Keratinocyte (primary cell): ENCODE measurements around the gene WTIP. TPM values are rescaled to one million over a fixed set of nuclear protein-coding genes. Genes with fewer than 3 reads are reported as not detected.

Source experiments
- DNase-seq: peaks from one replicate; pipeline ENCODE4 v3.0.0-alpha.2; 2011; ENCODE audit warnings: low read depth, missing footprints, low spot score
- FAIRE-seq: peaks from 2 replicates; lab custom pipeline; 2011; peaks lifted over from hg19 to GRCh38; lab: Jason Lieb, UNC
- H2AFZ ChIP-seq: 2 replicates; pipeline ENCODE4 v1.6.0; 2012; ENCODE audit warnings: low read length, control low read depth, inconsistent platforms; ENCODE audit not compliant: control insufficient read depth
- H3K27ac ChIP-seq: 2 replicates; pipeline ENCODE4 v1.5.1; 2011; ENCODE audit warnings: low read length; ENCODE audit not compliant: control insufficient read depth, insufficient read depth
- H3K27me3 ChIP-seq: 3 replicates; pipeline ENCODE4 v1.6.0; 2011; ENCODE audit warnings: low read length; ENCODE audit not compliant: control insufficient read depth, insufficient read depth; ENCODE audit errors: extremely low read depth
- H3K36me3 ChIP-seq, 2 experiments: 2 replicates in 1 of 2; 3 replicates in 1 of 2; pipeline ENCODE4 v1.5.1; 2011; ENCODE audit warnings: low read length in 2 of 2, mild to moderate bottlenecking in 1 of 2; ENCODE audit not compliant: control insufficient read depth in 2 of 2, insufficient read depth in 2 of 2; ENCODE audit errors: extremely low read depth in 1 of 2
- H3K4me1 ChIP-seq: 3 replicates; pipeline ENCODE4 v1.5.1; 2011; ENCODE audit warnings: low read length; ENCODE audit not compliant: control insufficient read depth, insufficient read depth; ENCODE audit errors: extremely low read depth
- H3K4me2 ChIP-seq: 3 replicates; pipeline ENCODE4 v1.6.0; 2011; ENCODE audit warnings: low read depth, low read length; ENCODE audit not compliant: control insufficient read depth, insufficient read depth; ENCODE audit errors: extremely low read depth
- H3K4me3 ChIP-seq, 3 experiments: fragments of 200-600 bp in 1 of 3; sonication (generic) in 1 of 3; 2 replicates in 2 of 3; 3 replicates in 1 of 3; pipeline ENCODE4 v1.5.1; 2011 to 2016; ENCODE audit warnings: low read length in 3 of 3, mild to moderate bottlenecking in 3 of 3, control low read depth in 2 of 3, inconsistent platforms in 1 of 3, low read depth in 1 of 3, mixed read lengths in 1 of 3, mixed run types in 1 of 3, moderate library complexity in 1 of 3; ENCODE audit not compliant: control insufficient read depth in 2 of 3, insufficient read depth in 2 of 3; ENCODE audit errors: extremely low read depth in 1 of 3
- H3K79me2 ChIP-seq: 2 replicates; pipeline ENCODE4 v1.6.0; 2012; ENCODE audit warnings: low read length; ENCODE audit not compliant: control insufficient read depth, insufficient read depth
- H3K9ac ChIP-seq: 3 replicates; pipeline ENCODE4 v1.6.0; 2011; ENCODE audit warnings: low read length; ENCODE audit not compliant: control insufficient read depth, insufficient read depth; ENCODE audit errors: extremely low read depth
- H3K9me1 ChIP-seq: 3 replicates; pipeline ENCODE4 v1.6.0; 2011; ENCODE audit warnings: low read length; ENCODE audit not compliant: control insufficient read depth, insufficient read depth; ENCODE audit errors: extremely low read depth
- H3K9me3 ChIP-seq: 2 replicates; pipeline ENCODE4 v1.5.1; 2012; ENCODE audit warnings: low read depth, low read length; ENCODE audit not compliant: control insufficient read depth
- H4K20me1 ChIP-seq: 3 replicates; pipeline ENCODE4 v1.6.0; 2011; ENCODE audit warnings: low read length; ENCODE audit not compliant: control insufficient read depth, insufficient read depth; ENCODE audit errors: extremely low read depth
- CTCF ChIP-seq, 3 experiments: IDR thresholded peaks in 1 of 3; conservative IDR thresholded peaks in 1 of 3; optimal IDR thresholded peaks in 1 of 3; 2 replicates in 2 of 3; 3 replicates in 1 of 3; pipeline versions ENCODE3 to v1.5.1; 2011; ENCODE audit warnings: low read length in 3 of 3, mild to moderate bottlenecking in 3 of 3, moderate library complexity in 2 of 3, control low read depth in 1 of 3, inconsistent platforms in 1 of 3; ENCODE audit not compliant: insufficient read depth in 2 of 3; ENCODE audit errors: extremely low read depth in 1 of 3
- EZH2 ChIP-seq: IDR thresholded peaks from one replicate; pipeline ENCODE4 v1.6.1; 2012; ENCODE audit warnings: inconsistent platforms, mild to moderate bottlenecking, low read length, moderate library complexity
- dilution Hi-C: fragments of 300-500 bp; cut with MboI; formaldehyde crosslinking; loops from one replicate; pipeline ENCODE4 v1.7.0; 2020; ENCODE audit warnings: low sequenced_read_pairs; ENCODE audit not compliant: extremely low pct_ligation_motif_present
- polyA plus RNA-seq, 5 experiments: library from polyadenylated mRNA; depleted of rRNA in 3 of 5; stranded (reverse) in 3 of 5; stranded (forward) in 1 of 5; unstranded in 1 of 5; fragments of >200 nt; gene quantifications; 1 replicate in 1 of 5; 2 replicates in 3 of 5; 3 replicates in 1 of 5; pipeline versions ENCODE4 v1.2.1 to v1.2.3, GENCODE V29; 2011 to 2012; ENCODE audit warnings: missing spikeins in 2 of 5, low read depth in 1 of 5, low replicate concordance in 1 of 5

WTIP gene
- polyA plus RNA-seq, 1 donor (not counting 4 experiments of a cell fraction or from before 2014, with no cell fraction given): 14.5 TPM

- no peak overlapping the region for H2AFZ ChIP-seq
- H3K36me3 ChIP-seq: peaks cover 0 to 5% of the 10 kb centered on the region in 2 experiments
- no peaks in the 10 kb centered on the region for H3K9me1 ChIP-seq
- H3K27ac ChIP-seq: no peak overlapping the region
- H3K9me3 ChIP-seq: no peaks in the 10 kb centered on the region
- no peak overlapping the region for H3K9ac ChIP-seq
- dilution Hi-C loops: no loop called here
- H3K27me3 ChIP-seq: no peaks in the 10 kb centered on the region
- DNase-seq (no peak), FAIRE-seq (no peak)
- peaks cover 4% of the 10 kb centered on the region for H3K4me1 ChIP-seq
- H3K79me2 ChIP-seq: no peaks in the 10 kb centered on the region
- H4K20me1 ChIP-seq: no peaks in the 10 kb centered on the region
- TF ChIP-seq CTCF (optimal IDR thresholded peaks at IDR 0.05 in 1 of 3, IDR thresholded peaks at IDR 0.05 in 1 of 3, conservative IDR thresholded peaks at IDR 0.05 in 1 of 3; ENCODE audit: extremely low read depth in 1 of 3, insufficient read depth in 2 of 3, low read length in 3 of 3) (no peak), EZH2 (no peak)
- H3K4me3 ChIP-seq: no peak overlapping the region
- H3K4me2 ChIP-seq: no peak overlapping the region
Measured at GRCh38 chr19:34503531-34504272, 22.1 kb downstream of the WTIP start.

DNA sequence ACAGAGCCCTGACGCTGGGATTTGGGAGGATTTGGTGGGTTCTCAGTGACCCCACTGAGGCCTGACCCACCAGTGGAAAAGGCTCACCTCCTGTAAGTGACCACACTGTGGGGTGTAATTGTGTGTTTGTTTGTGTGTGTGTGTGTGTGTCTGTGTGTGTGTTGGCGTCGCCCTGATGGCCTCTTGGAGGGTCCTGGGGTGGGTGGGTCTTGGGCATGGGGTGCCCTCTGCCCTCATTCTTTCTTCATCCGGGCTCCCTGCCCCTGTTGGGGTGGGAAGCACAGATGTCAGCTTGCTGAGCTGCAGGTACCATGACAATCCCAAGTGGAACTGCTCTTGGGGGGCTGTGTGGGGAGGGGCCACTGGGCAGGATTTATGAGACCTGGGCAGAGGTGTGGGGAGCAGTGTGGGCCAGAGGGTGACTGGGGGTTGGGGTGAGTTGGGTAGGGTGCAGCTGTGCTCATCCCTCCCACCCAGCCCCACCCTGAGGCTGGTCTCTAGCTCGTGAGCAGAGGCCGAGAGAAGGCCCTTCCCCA lies 22.8 kb downstream of the WTIP start:
- Histone ChIP-seq H3K36me3 (peaks cover 0 to 4% of the 10 kb centered on the region in 2 experiments), H3K4me1 (peaks cover 4% of the 10 kb centered on the region), H3K9me1 (no peaks in the 10 kb centered on the region), H3K9ac (no peak overlapping the region), H3K27ac (no peak overlapping the region), H3K4me2 (no peak overlapping the region), H4K20me1 (no peaks in the 10 kb centered on the region), H2AFZ (no peak overlapping the region), H3K9me3 (no peaks in the 10 kb centered on the region), H3K79me2 (no peaks in the 10 kb centered on the region), H3K4me3 (no peak overlapping the region), H3K27me3 (no peaks in the 10 kb centered on the region)
- DNase-seq (no peak), FAIRE-seq (no peak)
- TF ChIP-seq EZH2 (no peak), CTCF (optimal IDR thresholded peaks at IDR 0.05 in 1 of 3, IDR thresholded peaks at IDR 0.05 in 1 of 3, conservative IDR thresholded peaks at IDR 0.05 in 1 of 3; ENCODE audit: extremely low read depth in 1 of 3, insufficient read depth in 2 of 3, low read length in 3 of 3) (no peak)
- dilution Hi-C loops: no loop called here
